ENCODE results near the gene TASOR2.

The TASOR2 gene

GRCh38 chr10:5661043-5661442 lies 23.6 kb upstream of the TASOR2 start:
- Histone ChIP-seq H3K36me3 (ENCODE audit: control insufficient read depth, insufficient read depth, low read length) (no peaks in the 10 kb centered on the region), H3K27ac (no peak overlapping the region), H3K4me1 (peaks cover 2% of the 10 kb centered on the region)

GRCh38 chr10:5662708-5663579 lies 21.7 kb upstream of the TASOR2 start:
- no peaks in the 10 kb centered on the region for H3K36me3 ChIP-seq (ENCODE audit: control insufficient read depth, insufficient read depth, low read length)
- no peaks in the 10 kb centered on the region for H3K9me3 ChIP-seq (ENCODE audit: control insufficient read depth, low read length)
- H3K4me1 ChIP-seq, result peaks cover 7% of the 10 kb centered on the region
- TF ChIP-seq CTCF (IDR thresholded peaks at IDR 0.05), result no peak
- no peaks in the 10 kb centered on the region for H3K27me3 ChIP-seq (ENCODE audit: control insufficient read depth, insufficient read depth, low read length)
- H2AFZ ChIP-seq, result no peak overlapping the region
- H3K27ac ChIP-seq, result no peak overlapping the region
- no peak overlapping the region for H3K4me2 ChIP-seq (ENCODE audit: low read length)
- H3K79me2 ChIP-seq, result peaks cover 6% of the 10 kb centered on the region
- no peak overlapping the region for H3K9ac ChIP-seq
- no peak overlapping the region for H3K4me3 ChIP-seq (ENCODE audit: low read depth, low read length)

More at GRCh38 chr10:5661043-5661442, 23.6 kb upstream of the TASOR2 start:
- H3K4me3 ChIP-seq (ENCODE audit: low read depth, low read length), result no peak overlapping the region
- H3K27me3 ChIP-seq (ENCODE audit: control insufficient read depth, insufficient read depth, low read length), result no peaks in the 10 kb centered on the region
- H3K4me2 ChIP-seq (ENCODE audit: low read length), result no peak overlapping the region
- no peak overlapping the region for H3K9ac ChIP-seq
- no peaks in the 10 kb centered on the region for H3K9me3 ChIP-seq (ENCODE audit: control insufficient read depth, low read length)
- TF ChIP-seq CTCF (IDR thresholded peaks at IDR 0.05), result no peak
- H2AFZ ChIP-seq, result no peak overlapping the region
- H3K79me2 ChIP-seq, result peaks cover 2% of the 10 kb centered on the region

GRCh38 chr10:5663692-5664427 lies 20.8 kb upstream of the TASOR2 start:
- no peak for TF ChIP-seq CTCF (IDR thresholded peaks at IDR 0.05)
- H2AFZ ChIP-seq, result no peak overlapping the region
- peaks cover 7% of the 10 kb centered on the region for H3K4me1 ChIP-seq
- H3K79me2 ChIP-seq, result peaks cover 6% of the 10 kb centered on the region
- H3K4me3 ChIP-seq (ENCODE audit: low read depth, low read length), result no peak overlapping the region
- H3K4me2 ChIP-seq (ENCODE audit: low read length), result no peak overlapping the region
- H3K27ac ChIP-seq, result no peak overlapping the region
- no peaks in the 10 kb centered on the region for H3K27me3 ChIP-seq (ENCODE audit: control insufficient read depth, insufficient read depth, low read length)
- no peaks in the 10 kb centered on the region for H3K36me3 ChIP-seq (ENCODE audit: control insufficient read depth, insufficient read depth, low read length)
- no peak overlapping the region for H3K9ac ChIP-seq
- H3K9me3 ChIP-seq (ENCODE audit: control insufficient read depth, low read length), result no peaks in the 10 kb centered on the region

- peaks cover 6% of the 10 kb centered on the region for H3K79me2 ChIP-seq
- H3K27me3 ChIP-seq (ENCODE audit: control insufficient read depth, insufficient read depth, low read length), result no peaks in the 10 kb centered on the region
- H3K36me3 ChIP-seq (ENCODE audit: control insufficient read depth, insufficient read depth, low read length), result no peaks in the 10 kb centered on the region
- peak overlapping the region; percentile 57 for H3K27ac ChIP-seq
- peaks cover 7% of the 10 kb centered on the region for H3K4me1 ChIP-seq
- peak overlapping the region; percentile 47 for H3K4me2 ChIP-seq (ENCODE audit: low read length)
- peak overlapping the region; percentile 51 for H3K4me3 ChIP-seq (ENCODE audit: low read depth, low read length)
- H3K9me3 ChIP-seq (ENCODE audit: control insufficient read depth, low read length), result no peaks in the 10 kb centered on the region
- peak overlapping the region; percentile 97 for H2AFZ ChIP-seq
- no peak overlapping the region for H3K9ac ChIP-seq
- no peak for TF ChIP-seq CTCF (IDR thresholded peaks at IDR 0.05)
These were observed 19.1 kb upstream of the TASOR2 start for GRCh38 chr10:5665373-5666007.

All from parathyroid adenoma (tissue), 2 donors.